ENCODE measurements around the gene MTO1. TPM values are rescaled to one million over a fixed set of nuclear protein-coding genes. Genes with fewer than 3 reads are reported as not detected.
"Not testable (repeated sequence)": the region's sequence is repeated elsewhere in the genome, so short reads cannot be mapped to it uniquely, and the experiment has no call there.

Gene MTO1
- total and polyA plus RNA-seq, 2 of the 4 experiments (the other 2 are of a cell fraction) = 15.0 to 39.8 TPM

GRCh38 chr6:73542481-73542880 lies 80.9 kb downstream of the MTO1 start:
- H3K4me1 ChIP-seq (ENCODE audit: control insufficient read depth, insufficient read depth, low read length); H2BK120ac ChIP-seq (ENCODE audit: low read depth, low read length); H3K79me1 ChIP-seq (ENCODE audit: low read depth in 1 of 2, low read length in 2 of 2); H2AK9ac ChIP-seq (replicated peaks; ENCODE audit: low read depth, low read length, poor library complexity); H3K14ac ChIP-seq (replicated peaks; ENCODE audit: low read depth, low read length); BruUV-seq (replicated peaks); H3K36me3 ChIP-seq (ENCODE audit: control insufficient read depth, insufficient read depth, low read length); H3K18ac ChIP-seq (ENCODE audit: low read depth, low read length); H4K5ac ChIP-seq (ENCODE audit: low read depth, low read length); H4K91ac ChIP-seq (ENCODE audit: insufficient read depth, low read depth, low read length); H3K23ac ChIP-seq (ENCODE audit: low read depth, low read length); H2AK5ac ChIP-seq (ENCODE audit: low read depth, low read length); H3K4me3 ChIP-seq (ENCODE audit: insufficient read depth, low read depth, low read length); H4K8ac ChIP-seq (ENCODE audit: low read depth in 2 of 2, low read length in 2 of 2); H2BK5ac ChIP-seq (ENCODE audit: low read depth, low read length, poor library complexity, severe bottlenecking); H3K27me3 ChIP-seq (ENCODE audit: control insufficient read depth, insufficient read depth, low read length); ATAC-seq (ENCODE audit: low read depth); H4K20me1 ChIP-seq (ENCODE audit: insufficient read depth, low read length); H3K56ac ChIP-seq (ENCODE audit: extremely low read depth, insufficient read depth, low read length); POLR2A ChIA-PET (ENCODE audit: unreplicated experiment); H3K9ac ChIP-seq (ENCODE audit: low read depth, low read length); H2BK15ac ChIP-seq (ENCODE audit: low read depth, low read length); H3K4ac ChIP-seq (ENCODE audit: low read depth, low read length); H3K9me1 ChIP-seq (ENCODE audit: insufficient read depth, low read length); in situ Hi-C loops (cut with MboI; ENCODE audit: low sequenced_read_pairs); H2AFZ ChIP-seq (replicated peaks; ENCODE audit: low read length, poor library complexity); H3K4me2 ChIP-seq (ENCODE audit: low read depth, low read length); DNase-seq; H3K9me3 ChIP-seq (ENCODE audit: control insufficient read depth, insufficient read depth, low read length); intact Hi-C loops (cut with micrococcal nuclease); dilution Hi-C loops (cut with HindIII; ENCODE audit: low sequenced_read_pairs, unreplicated experiment); H2BK20ac ChIP-seq (ENCODE audit: low read depth, low read length); H3K27ac ChIP-seq (ENCODE audit: insufficient read depth, low read length): not testable (repeated sequence)
- CTCF ChIA-PET = interaction anchor here (0.6 kb wide), 1 partner anchor 46 kb away, joined by 3 read pairs; no protein-coding TSS in a partner anchor
- 100% methylated on average over 1 of the region's 3 CpGs; no CpG with 5 or more reads in 1 of the 2 experiments for WGBS, 2 experiments (ENCODE audit: extremely low coverage in 2 of 2, insufficient read length in 1 of 2)

All from IMR-90 (cell line).